HG02981 (cell line): ENCODE data around the gene SLIT2.

Source experiments
- ATAC-seq: cut with Tn5 transposase; IDR thresholded peaks from one replicate; pipeline ENCODE4 v1.9.1; 2021; ENCODE audit warnings: mild to moderate bottlenecking, moderate library complexity; ENCODE audit not compliant: unreplicated experiment

Gene SLIT2

DNA sequence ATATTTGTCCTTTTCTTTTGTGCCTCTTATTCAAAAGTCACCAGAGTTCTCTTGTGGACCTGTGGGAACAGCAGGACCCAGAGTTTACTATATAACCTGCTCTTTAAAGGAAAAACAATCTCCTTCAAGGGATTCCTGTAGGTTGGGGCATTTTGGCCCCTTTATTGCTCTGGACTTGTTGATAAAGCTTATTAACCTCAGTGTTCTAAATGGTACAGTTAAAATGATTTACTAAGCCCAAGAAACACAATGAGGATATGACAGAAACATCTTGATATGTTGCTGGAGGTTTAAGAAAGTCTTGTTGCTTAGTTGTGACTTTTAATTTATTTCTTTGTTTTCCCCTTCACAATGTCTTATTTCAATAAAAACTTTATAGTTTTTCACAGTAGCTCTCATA is 46.8 kb downstream of the SLIT2 start:
- ATAC-seq: no peak

DNA sequence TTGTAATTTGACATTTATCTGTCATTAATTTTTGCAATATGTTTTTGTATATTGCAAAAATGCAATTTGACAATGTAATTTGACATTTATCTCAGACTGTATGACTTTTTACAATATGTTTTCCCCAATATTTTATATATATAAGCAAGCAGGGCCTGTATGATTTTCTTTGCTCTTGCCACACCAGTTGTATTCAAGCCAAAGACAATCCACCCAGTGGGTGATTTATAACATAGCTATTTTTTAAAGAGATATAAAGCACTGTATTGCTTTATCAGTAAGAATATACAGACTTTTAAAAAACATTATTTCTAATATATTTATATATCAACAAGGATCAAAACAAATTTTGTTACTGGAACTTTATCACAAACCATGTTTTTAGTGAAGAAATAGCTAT is 47.3 kb downstream of the SLIT2 start:
- no peak for ATAC-seq

DNA sequence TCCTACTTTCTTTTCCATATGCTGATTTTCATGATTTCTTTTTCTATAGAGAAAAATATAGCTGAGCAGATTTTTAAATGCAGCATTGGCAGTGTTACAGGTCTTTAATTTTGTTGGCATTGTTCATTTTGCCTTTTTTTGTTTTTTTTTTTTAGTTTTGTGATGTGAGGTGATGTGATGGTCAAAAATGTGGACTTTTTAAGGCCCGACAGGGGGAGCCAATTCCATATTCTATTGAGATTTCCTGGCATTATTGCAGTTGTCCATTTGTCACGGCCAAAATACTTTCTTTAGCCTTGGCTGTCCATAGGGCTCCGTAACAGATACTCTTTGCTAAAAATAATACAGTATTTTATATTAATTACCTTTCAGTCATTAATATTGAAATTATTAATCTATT is 47.8 kb downstream of the SLIT2 start:
- no peak for ATAC-seq

DNA sequence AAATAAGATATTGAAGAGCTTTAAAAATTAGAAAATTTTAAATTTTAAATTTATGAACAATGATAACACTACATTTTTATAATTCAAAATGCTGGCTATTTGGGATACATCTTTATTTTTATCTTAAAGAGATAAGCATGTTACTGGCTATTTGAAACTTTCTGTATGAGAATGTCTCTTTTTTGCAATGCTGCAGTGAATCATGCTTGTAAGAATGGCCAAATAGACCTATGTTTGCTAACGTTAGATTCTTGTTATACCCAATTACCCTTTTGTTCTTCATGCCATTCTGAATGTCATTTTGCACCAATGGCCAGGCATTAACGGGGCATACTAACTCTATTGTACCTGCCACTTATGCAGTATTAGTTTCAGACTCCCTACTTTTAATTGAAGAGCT is 49.5 kb downstream of the SLIT2 start:
- no peak for ATAC-seq
